HepG2 (cell line): ENCODE data around the gene FGA. TPM values are rescaled to one million over a fixed set of nuclear protein-coding genes. Genes with fewer than 3 reads are reported as not detected.

Source experiments
- ARHGAP35 ChIP-seq: sonication (generic); formaldehyde crosslinking; IDR thresholded peaks from 2 replicates; pipeline ENCODE4 v1.9.0; 2022; ENCODE audit warnings: mild to moderate bottlenecking, inconsistent platforms, moderate library complexity, missing genetic modification reagents, borderline replicate concordance
- ARNT2 ChIP-seq: sonication (generic); formaldehyde crosslinking; IDR thresholded peaks from 2 replicates; pipeline ENCODE4 v1.8.0; 2022; ENCODE audit warnings: mild to moderate bottlenecking, low read depth, missing genetic modification reagents, moderate library complexity
- ELF1 ChIP-seq: sonication (generic); formaldehyde crosslinking; IDR thresholded peaks from 2 replicates; pipeline ENCODE4 v1.4.0; 2020; ENCODE audit warnings: missing genetic modification reagents
- HCFC1 ChIP-seq: fragments of 150-350 bp; IDR thresholded peaks from 2 replicates; pipeline ENCODE4 v1.6.1; 2014; ENCODE audit warnings: low read depth, low read length
- HMG20B ChIP-seq: conservative IDR thresholded peaks from 2 replicates; pipeline ENCODE4 v1.6.1; 2016; ENCODE audit warnings: missing genetic modification reagents, missing compliant biosample characterization
- HNRNPL ChIP-seq: fragments of 200-400 bp; formaldehyde crosslinking; IDR thresholded peaks from 2 replicates; pipeline ENCODE4 v1.6.1; 2017; ENCODE audit warnings: mild to moderate bottlenecking, low read depth, low read length
- MIER3 ChIP-seq: IDR thresholded peaks from 2 replicates; pipeline ENCODE4 v1.6.1; 2016; ENCODE audit warnings: missing compliant biosample characterization, borderline replicate concordance
- PLRG1 ChIP-seq: fragments of 450-650 bp; conservative IDR thresholded peaks from 2 replicates; pipeline ENCODE4 v1.6.1; 2016
- PREB ChIP-seq: sonication (generic); formaldehyde crosslinking; IDR thresholded peaks from 2 replicates; pipeline ENCODE4 v1.4.0; 2020; ENCODE audit warnings: missing genetic modification reagents
- REL ChIP-seq: sonication (generic); formaldehyde crosslinking; conservative IDR thresholded peaks from 2 replicates; pipeline ENCODE4 v1.8.0; 2022; ENCODE audit warnings: mild to moderate bottlenecking, missing genetic modification reagents, moderate library complexity
- REST ChIP-seq, 2 experiments: IDR thresholded peaks; 2 replicates each; pipeline ENCODE4 v1.6.1; 2011 to 2012; ENCODE audit warnings: low read length in 2 of 2, borderline replicate concordance in 1 of 2, low read depth in 1 of 2, mild to moderate bottlenecking in 1 of 2, moderate library complexity in 1 of 2
- SIN3A ChIP-seq: IDR thresholded peaks from 2 replicates; pipeline ENCODE4 v1.6.1; 2011; ENCODE audit warnings: low read depth, mild to moderate bottlenecking, control low read depth, low read length, borderline replicate concordance
- ZBTB33 ChIP-seq: sonication (generic); formaldehyde crosslinking; IDR thresholded peaks from 2 replicates; pipeline ENCODE4 v1.4.0; 2020; ENCODE audit warnings: missing genetic modification reagents
- ZC3H13 ChIP-seq: sonication (generic); formaldehyde crosslinking; IDR thresholded peaks from 2 replicates; pipeline ENCODE4 v1.8.1; 2023; ENCODE audit warnings: mild to moderate bottlenecking, missing genetic modification reagents, moderate library complexity
- ZNF101 ChIP-seq: sonication (generic); formaldehyde crosslinking; IDR thresholded peaks from 2 replicates; pipeline ENCODE4 v1.4.0; 2020; ENCODE audit warnings: mild to moderate bottlenecking, low read depth, missing genetic modification reagents, borderline replicate concordance
- ZNF282 ChIP-seq: fragments of 450-650 bp; IDR thresholded peaks from 2 replicates; pipeline ENCODE4 v1.6.1; 2018; ENCODE audit not compliant: partially characterized antibody
- ZNF33B ChIP-seq: sonication (generic); formaldehyde crosslinking; IDR thresholded peaks from 2 replicates; pipeline ENCODE4 v1.5.1; 2020; ENCODE audit warnings: mild to moderate bottlenecking, missing genetic modification reagents
- ZNF550 ChIP-seq: sonication (generic); formaldehyde crosslinking; IDR thresholded peaks from 2 replicates; pipeline ENCODE4 v1.4.0; 2020; ENCODE audit warnings: mild to moderate bottlenecking, missing genetic modification reagents, borderline replicate concordance
- ZNF768 ChIP-seq: sonication (generic); formaldehyde crosslinking; IDR thresholded peaks from 2 replicates; pipeline ENCODE4 v1.4.0; 2020; ENCODE audit warnings: missing genetic modification reagents
- ZNF775 ChIP-seq: sonication (generic); formaldehyde crosslinking; IDR thresholded peaks from 2 replicates; pipeline ENCODE4 v1.4.0; 2020; ENCODE audit warnings: missing genetic modification reagents, mild to moderate bottlenecking, moderate library complexity, borderline replicate concordance
- polyA plus RNA-seq, 8 experiments: library from polyadenylated mRNA; depleted of rRNA in 3 of 8; stranded (reverse) in 7 of 8; unstranded in 1 of 8; fragments of >200 nt; fragmentation: Illumina TruSeq in 4 of 8; extraction: Trizol in 4 of 8; gene quantifications; 2 replicates each; pipeline versions ENCODE4 v1.2.1 to v1.2.3, GENCODE V29; 2011 to 2016; ENCODE audit warnings: low read depth in 4 of 8, missing spikeins in 1 of 8, mixed read lengths in 1 of 8; ENCODE audit not compliant: insufficient read depth in 1 of 8
- total RNA-seq, 5 experiments: library from RNA; depleted of rRNA; stranded (reverse); fragments of >200 nt; fragmentation: Illumina TruSeq; extraction: Trizol; gene quantifications; 2 replicates each; pipeline ENCODE4 v1.2.3, GENCODE V29; 2016; ENCODE audit warnings: low read depth in 1 of 5
- TF ChIP-seq, protein P1 (sequence below): sonication (generic); formaldehyde crosslinking; IDR thresholded peaks from 2 replicates; pipeline ENCODE4 v1.4.0; 2020; ENCODE audit warnings: missing genetic modification reagents, borderline replicate concordance

Gene FGA
- total and polyA plus RNA-seq, 2 of the 13 experiments (the other 11 are each of a cell fraction or from before 2014, with no cell fraction given) = 640 to 1,523 TPM

- TF ChIP-seq, protein P1, sequence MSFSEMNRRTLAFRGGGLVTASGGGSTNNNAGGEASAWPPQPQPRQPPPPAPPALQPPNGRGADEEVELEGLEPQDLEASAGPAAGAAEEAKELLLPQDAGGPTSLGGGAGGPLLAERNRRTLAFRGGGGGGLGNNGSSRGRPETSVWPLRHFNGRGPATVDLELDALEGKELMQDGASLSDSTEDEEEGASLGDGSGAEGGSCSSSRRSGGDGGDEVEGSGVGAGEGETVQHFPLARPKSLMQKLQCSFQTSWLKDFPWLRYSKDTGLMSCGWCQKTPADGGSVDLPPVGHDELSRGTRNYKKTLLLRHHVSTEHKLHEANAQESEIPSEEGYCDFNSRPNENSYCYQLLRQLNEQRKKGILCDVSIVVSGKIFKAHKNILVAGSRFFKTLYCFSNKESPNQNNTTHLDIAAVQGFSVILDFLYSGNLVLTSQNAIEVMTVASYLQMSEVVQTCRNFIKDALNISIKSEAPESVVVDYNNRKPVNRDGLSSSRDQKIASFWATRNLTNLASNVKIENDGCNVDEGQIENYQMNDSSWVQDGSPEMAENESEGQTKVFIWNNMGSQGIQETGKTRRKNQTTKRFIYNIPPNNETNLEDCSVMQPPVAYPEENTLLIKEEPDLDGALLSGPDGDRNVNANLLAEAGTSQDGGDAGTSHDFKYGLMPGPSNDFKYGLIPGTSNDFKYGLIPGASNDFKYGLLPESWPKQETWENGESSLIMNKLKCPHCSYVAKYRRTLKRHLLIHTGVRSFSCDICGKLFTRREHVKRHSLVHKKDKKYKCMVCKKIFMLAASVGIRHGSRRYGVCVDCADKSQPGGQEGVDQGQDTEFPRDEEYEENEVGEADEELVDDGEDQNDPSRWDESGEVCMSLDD (CRISPR knock-in tag) = no peak
- TF ChIP-seq ARHGAP35 (CRISPR knock-in tag) (no peak), MIER3 (peak; percentile 94; the same call in 1 of the 2 replicates), ZNF33B (no peak), PREB (CRISPR knock-in tag) (no peak), HMG20B (CRISPR knock-in tag) (peak; percentile 100), HNRNPL (no peak), ELF1 (CRISPR knock-in tag) (peak; percentile 55; the same call in 1 of the 2 replicates), ZC3H13 (CRISPR knock-in tag) (no peak; the same call in 1 of the 2 replicates), ZNF550 (CRISPR knock-in tag) (no peak), ZNF768 (CRISPR knock-in tag) (no peak), SIN3A (0 out of 2 replicates have a peak, but pooled peaks have one; percentile 27), ARNT2 (CRISPR knock-in tag) (no peak), HCFC1 (no peak), ZNF775 (CRISPR knock-in tag) (no peak), ZBTB33 (CRISPR knock-in tag) (no peak; the same call in 1 of the 2 replicates), REL (CRISPR knock-in tag) (no peak), REST (IDR thresholded peaks at IDR 0.05; ENCODE audit: borderline replicate concordance in 1 of 2, low read depth in 1 of 2, low read length in 2 of 2) (peak in 1 of 2 experiments; percentile 86; a peak in 2 of 4 replicates), ZNF282 (no peak), ZNF101 (CRISPR knock-in tag) (no peak), PLRG1 (no peak)
These were observed 27.3 kb upstream of the FGA start (continued) for GRCh38 chr4:154617820-154618317.
